GM13976 (cell line): ENCODE results near the gene KRTAP3-1.
A peak's percentile ranks its signal among the peaks of the same experiment; 100 is the strongest.
"Not testable (repeated sequence)": the region's sequence is repeated elsewhere in the genome, so short reads cannot be mapped to it uniquely, and the experiment has no call there.

ENCODE experiments used
- DNase-seq: peaks from one replicate; pipeline ENCODE4 v3.0.0; 2012; ENCODE audit warnings: low spot score
- in situ Hi-C: fragments of 300-500 bp; cut with MboI; formaldehyde crosslinking; loops from one replicate; pipeline ENCODE4 v1.12.0; 2022; ENCODE audit warnings: low sequenced_read_pairs, mixed read lengths, inconsistent platforms; ENCODE audit not compliant: unreplicated experiment
- TF ChIP-seq, protein P1 (sequence below): IDR thresholded peaks from 2 replicates; pipeline ENCODE4 v1.5.1; 2012; ENCODE audit warnings: borderline replicate concordance, mild to moderate bottlenecking; ENCODE audit not compliant: insufficient read depth; ENCODE audit errors: extremely low read depth, missing control alignments, control extremely low read depth

The KRTAP3-1 gene

DNA sequence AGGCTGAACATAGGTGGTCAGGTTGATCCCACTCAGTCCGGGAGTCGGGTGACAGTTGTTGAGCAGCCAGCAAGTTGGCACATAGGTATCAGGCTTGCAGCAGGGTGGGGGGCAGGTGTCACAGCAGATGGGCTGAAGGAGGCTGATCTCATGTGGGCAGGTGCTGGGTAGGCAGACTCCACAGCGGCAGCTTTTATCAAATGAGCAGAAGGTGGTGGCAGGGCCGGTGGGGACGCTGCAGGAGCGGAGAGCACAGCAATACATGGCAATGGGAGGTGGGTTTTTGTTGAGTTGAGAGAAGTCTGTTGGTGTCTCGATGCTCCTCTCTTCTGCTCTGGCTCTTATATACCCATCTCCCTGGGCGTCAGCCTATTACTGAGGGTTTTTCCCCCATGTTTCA, at the start of gene KRTAP3-1:
Gene KRTAP3-1, minus strand, starts transcription at position 318 of the 400 bp plus-strand sequence. Its CDS starts 54 bp downstream, at position 264.
- TF ChIP-seq, protein P1, sequence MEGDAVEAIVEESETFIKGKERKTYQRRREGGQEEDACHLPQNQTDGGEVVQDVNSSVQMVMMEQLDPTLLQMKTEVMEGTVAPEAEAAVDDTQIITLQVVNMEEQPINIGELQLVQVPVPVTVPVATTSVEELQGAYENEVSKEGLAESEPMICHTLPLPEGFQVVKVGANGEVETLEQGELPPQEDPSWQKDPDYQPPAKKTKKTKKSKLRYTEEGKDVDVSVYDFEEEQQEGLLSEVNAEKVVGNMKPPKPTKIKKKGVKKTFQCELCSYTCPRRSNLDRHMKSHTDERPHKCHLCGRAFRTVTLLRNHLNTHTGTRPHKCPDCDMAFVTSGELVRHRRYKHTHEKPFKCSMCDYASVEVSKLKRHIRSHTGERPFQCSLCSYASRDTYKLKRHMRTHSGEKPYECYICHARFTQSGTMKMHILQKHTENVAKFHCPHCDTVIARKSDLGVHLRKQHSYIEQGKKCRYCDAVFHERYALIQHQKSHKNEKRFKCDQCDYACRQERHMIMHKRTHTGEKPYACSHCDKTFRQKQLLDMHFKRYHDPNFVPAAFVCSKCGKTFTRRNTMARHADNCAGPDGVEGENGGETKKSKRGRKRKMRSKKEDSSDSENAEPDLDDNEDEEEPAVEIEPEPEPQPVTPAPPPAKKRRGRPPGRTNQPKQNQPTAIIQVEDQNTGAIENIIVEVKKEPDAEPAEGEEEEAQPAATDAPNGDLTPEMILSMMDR: no peak
- no peak for DNase-seq
- in situ Hi-C loops: no loop called here

DNA sequence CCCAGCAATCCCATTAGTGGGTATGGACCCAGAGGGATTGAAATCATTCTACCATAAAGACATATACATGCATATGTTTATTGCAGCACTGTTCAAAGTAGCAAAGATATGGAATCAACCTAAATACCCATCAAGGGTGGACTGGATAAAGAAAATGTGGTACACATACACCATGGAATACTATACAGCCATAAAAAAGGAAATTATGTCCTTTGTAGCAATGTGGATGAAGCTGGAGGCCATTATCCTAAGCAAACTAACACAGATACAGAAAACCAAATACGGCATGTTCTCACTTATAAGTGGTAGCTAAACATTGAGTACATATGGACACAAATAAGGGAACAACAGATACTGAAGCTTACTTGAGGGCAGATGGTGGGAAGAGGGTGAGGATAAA, 48.6 kb upstream of the KRTAP3-1 start:
- DNase-seq: no peak
- TF ChIP-seq, protein P1: no peak
- in situ Hi-C loops: no loop called here

DNA sequence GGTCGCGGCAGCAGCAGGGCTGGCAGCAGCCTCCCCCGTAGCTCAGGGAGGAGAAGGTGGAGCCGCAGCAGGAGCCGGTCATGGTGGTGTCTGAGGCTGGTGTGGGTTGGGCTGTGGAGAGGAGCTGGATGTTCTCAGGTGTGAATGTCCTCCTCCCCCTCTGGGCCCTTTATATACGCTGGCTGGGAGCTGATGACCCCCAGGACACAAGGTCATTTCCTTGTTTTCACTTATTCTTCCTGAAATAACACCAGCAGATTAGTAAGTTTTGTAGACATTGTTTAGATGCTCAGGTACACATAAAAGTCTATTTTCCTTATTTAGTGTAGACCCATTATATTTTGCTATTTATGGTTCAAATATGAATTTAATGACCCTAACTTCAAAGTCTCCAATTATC, 46.2 kb upstream of the KRTAP3-1 start, which contains the start of gene KRTAP2-2:
Gene KRTAP2-2, minus strand, starts transcription at position 101 of the 400 bp plus-strand sequence. Its CDS starts 19 bp downstream, at position 82.
- in situ Hi-C loops, DNase-seq: not testable (repeated sequence)

DNA sequence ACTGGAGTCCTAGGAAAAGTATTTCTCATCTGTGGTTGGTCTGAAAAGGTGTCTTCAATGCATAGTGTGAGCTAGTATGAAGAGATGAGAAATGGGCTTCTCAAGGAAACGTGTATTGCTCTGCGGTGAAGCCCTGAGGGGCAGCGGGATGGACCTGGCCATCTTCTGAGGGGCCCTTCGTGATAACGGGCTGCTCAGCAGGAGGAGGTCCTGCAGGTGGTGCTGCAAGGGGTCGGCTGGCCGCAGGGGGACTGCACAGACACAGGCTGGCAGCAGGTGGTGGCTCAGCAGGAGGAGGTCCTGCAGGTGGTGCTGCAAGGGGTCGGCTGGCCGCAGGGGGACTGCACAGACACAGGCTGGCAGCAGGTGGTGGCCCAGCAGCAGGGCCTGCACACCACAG, 45.6 kb upstream of the KRTAP3-1 start:
- DNase-seq, in situ Hi-C loops: not testable (repeated sequence)

DNA sequence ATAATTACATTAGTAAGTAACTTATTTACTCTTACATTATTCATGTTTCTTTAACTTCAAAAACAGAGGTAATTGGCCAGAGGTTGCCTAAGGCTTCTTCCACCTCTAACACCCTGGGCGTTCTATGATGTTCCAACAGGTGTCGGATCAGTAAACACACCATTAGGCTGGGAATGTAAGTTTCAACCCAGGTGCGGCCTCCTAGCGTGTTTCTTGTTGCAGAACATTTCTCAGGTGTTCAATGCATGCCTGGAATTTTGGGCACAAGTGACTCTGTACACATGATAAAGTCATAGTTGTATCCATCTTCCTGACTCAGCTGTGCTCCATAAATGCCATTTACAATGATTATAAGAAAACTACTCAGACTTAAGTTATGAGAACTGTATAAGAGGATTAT, 45.1 kb upstream of the KRTAP3-1 start:
- no peak for DNase-seq
- TF ChIP-seq, protein P1: no peak
- in situ Hi-C loops: no loop called here

DNA sequence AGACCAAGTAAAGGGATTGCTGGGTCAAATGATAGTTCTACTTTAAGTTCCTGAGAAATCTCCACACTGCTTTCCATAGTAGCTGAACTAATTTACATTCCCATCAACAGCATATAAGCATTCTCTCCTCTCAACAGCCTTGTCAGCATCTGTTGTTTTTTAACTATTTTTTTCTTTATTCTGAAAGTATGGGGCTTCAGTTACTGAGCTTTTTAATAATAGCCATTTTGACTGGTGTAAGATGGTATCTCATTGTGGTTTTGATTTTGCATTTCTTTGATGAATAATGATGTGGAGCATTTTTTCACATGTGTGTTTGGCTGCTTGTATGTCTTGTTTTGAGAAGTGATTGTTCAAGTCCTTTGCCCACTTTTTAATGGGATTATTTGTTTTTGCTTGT, 43.6 kb upstream of the KRTAP3-1 start:
- TF ChIP-seq, protein P1: no peak
- DNase-seq: no peak
- in situ Hi-C loops: no loop called here

DNA sequence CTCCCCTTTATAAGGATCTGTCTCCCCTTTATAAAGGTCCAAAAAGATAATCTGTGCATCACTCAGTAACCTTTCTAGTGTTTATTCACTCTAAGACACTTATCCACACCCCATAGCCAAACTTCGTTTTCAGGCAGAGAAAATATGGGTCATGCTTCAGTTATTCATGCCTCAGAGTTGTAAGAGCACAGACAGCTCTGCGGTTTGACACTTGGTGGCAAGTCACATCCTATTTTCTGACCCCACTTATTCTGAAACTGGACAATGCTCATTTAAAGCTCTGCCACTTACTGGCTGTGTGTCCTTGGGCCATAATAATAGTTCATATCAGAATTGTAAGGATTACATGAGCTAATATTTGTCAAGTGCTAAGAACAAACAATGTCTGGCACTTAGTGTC, 40.2 kb upstream of the KRTAP3-1 start:
- in situ Hi-C loops: no loop called here
- peak; percentile 30 for DNase-seq
- TF ChIP-seq, protein P1: no peak

DNA sequence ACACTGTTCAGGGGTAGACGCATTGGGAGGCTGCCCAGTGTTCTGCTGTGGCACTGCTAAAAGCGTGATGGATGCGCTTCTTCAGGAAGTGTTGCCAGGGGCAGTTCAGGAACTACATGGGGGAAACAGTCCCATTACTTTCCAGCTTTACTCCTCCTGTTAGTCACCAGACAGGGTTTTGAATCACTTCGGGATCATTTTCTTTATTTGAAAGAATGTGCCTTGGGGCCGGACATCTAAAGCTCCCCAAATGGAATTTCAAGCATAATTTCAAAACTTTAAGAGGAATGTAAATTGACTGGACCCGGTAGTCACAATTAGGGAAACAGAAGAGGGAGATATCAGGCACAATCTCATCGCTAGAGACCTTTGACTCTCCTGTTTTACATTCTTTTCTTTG, 39.5 kb upstream of the KRTAP3-1 start:
- TF ChIP-seq, protein P1: no peak
- DNase-seq: no peak

DNA sequence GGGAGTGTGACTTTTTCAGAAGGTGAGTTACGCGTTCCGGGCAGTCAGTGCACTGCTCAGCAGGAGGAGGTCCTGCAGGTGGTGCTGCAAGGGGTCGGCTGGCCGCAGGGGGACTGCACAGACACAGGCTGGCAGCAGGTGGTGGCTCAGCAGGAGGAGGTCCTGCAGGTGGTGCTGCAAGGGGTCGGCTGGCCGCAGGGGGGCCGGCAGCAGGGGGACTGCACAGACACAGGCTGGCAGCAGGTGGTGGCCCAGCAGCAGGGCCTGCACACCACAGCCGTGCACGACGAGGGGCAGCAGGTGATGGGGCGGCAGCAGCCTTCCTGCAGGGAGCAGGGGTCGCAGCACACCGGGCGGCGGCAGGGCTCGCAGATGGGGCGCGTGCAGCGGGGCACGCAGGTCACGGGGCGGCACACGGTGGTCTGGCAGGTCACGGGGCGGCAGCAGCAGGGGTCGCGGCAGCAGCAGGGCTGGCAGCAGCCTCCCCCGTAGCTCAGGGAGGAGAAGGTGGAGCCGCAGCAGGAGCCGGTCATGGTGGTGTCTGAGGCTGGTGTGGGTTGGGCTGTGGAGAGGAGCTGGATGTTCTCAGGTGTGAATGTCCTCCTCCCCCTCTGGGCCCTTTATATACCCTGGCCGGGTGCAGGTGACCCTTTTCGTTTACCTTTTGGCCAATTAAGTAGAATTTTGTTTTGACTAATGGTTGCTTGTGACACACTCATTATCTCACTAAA, 38.0 kb upstream of the KRTAP3-1 start, which contains the start of gene KRTAP2-1:
Gene KRTAP2-1, minus strand, starts transcription at position 582 of the 731 bp plus-strand sequence. Its CDS starts 49 bp downstream, at position 533.
- in situ Hi-C loops, DNase-seq: not testable (repeated sequence)

More for the DNA sequence above, 39.5 kb upstream of the KRTAP3-1 start:
- in situ Hi-C loops: no loop called here
